T follicular helper cell (primary cell): Measurements from ENCODE around the gene BCL3.
"Not testable (repeated sequence)": the region's sequence is repeated elsewhere in the genome, so short reads cannot be mapped to it uniquely, and the experiment has no call there.

Experiments
- DNase-seq: peaks from one replicate; pipeline ENCODE4 v3.0.0-alpha.2; 2020; ENCODE audit warnings: low read depth

BCL3 gene

DNA sequence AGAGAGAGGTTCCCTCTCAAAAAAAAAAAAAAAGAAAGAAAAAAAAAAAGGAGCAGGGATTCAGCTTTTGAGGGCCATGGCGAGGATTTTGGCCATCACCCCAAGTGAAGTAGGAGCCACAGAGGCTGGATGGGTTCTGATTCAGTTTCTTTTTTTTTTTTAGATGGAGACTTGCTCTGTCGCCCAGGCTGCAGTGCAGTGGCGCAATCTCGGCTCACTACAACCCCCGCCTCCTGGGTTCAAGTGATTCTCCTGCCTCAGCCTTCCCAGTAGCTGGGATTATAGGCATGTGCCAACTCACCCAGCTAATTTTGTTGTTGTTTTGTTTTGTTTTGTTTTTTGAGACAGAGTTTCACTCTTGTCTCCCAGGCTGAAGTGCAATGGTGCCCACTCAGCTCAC lies 27.1 kb upstream of the BCL3 start:
- DNase-seq = not testable (repeated sequence)

DNA sequence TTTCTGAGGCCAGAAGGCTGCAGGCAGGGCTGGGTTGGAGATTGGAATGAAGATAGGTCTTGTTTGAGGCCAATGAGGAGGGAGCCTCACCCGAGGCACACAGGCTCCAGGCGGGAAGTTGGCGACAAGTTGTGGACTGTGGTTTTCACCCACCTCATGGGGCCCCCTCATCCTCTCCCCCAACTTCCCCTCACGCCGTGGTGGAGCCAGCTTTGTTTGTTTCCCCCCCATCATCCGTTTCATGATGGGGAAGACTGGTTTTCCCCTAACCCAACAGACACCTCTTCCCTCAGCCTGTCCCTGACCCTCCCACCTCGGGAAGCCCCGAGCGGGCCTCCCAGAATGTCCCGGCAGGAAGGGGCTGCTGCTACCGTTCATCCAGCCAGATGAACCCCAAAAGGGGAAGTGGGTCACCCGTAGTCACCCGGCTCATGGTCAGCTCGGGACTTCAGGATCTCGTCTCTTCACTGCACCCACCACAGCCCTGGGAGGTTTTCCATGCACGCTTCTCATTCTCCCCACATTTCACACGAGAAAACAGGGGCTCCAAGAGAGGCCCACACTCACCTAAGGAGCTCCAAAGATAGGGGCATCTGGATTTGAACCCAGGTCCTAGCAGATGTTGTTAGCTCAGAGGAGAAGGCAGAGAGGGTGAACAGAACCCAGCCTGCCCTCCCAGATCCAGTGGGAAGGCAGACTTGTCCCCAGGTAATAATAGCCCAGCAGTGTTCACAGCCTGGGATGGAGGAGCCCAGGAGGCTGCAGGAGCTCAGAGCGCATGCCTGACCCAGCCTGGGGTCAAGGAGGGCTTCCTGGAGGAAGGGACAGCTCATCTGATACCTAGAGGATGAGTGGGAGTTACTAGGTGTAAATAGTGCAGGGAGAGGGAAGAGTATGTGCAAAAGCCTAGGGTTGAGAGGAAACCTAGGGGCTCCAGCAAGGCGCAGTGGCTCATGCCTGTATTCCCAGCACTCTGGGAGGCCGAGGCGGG lies 26.1 kb upstream of the BCL3 start:
- no peak for DNase-seq

DNA sequence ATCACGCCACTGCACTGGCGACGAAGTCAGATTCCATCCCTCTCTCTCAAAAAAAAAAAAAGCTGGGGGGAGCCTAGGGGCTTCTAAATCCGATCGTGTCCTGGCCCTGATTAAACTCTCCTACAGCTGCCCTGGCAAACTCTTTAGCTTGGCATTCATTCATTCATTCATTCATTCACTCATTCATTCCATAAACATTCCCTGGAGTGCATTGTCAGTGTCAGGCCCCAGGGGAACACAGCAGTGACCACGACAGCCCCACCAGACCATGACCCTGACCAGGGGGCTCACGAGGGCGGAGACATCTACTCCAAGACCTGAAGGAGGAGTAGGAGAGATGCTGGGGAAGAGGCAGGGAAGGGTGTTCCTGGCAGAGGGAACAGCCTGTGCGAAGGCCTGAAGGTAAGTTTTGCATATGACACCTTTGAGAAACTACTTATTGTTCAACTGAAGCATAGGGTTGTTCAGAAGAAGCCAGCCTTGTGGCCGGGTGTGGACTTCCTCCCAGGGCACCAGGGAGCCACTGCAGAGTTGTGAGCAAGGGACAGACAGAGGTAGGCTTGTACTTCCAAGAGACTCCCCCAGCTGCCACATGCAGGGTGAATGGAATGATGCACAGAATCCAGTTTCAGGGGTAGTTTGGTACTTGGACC lies 25.1 kb upstream of the BCL3 start:
- DNase-seq = no peak

GRCh38 chr19:44723952-44724319 lies 24.6 kb upstream of the BCL3 start:
- DNase-seq = peak; percentile 63

- no peak for DNase-seq
These were observed 23.3 kb upstream of the BCL3 start for GRCh38 chr19:44725251-44725650.

- DNase-seq = no peak
These were observed 22.8 kb upstream of the BCL3 start for GRCh38 chr19:44725684-44726083.

- DNase-seq = no peak
These were observed 22.0 kb upstream of the BCL3 start for GRCh38 chr19:44726465-44726864.

- DNase-seq = no peak
These were observed 20.3 kb upstream of the BCL3 start for GRCh38 chr19:44728178-44728577.

GRCh38 chr19:44729516-44730033 lies 18.9 kb upstream of the BCL3 start:
- no peak for DNase-seq

- DNase-seq = no peak
These were observed 17.4 kb upstream of the BCL3 start for GRCh38 chr19:44731081-44731480.

- no peak for DNase-seq
These were observed 16.9 kb upstream of the BCL3 start for GRCh38 chr19:44731622-44732021.

DNA sequence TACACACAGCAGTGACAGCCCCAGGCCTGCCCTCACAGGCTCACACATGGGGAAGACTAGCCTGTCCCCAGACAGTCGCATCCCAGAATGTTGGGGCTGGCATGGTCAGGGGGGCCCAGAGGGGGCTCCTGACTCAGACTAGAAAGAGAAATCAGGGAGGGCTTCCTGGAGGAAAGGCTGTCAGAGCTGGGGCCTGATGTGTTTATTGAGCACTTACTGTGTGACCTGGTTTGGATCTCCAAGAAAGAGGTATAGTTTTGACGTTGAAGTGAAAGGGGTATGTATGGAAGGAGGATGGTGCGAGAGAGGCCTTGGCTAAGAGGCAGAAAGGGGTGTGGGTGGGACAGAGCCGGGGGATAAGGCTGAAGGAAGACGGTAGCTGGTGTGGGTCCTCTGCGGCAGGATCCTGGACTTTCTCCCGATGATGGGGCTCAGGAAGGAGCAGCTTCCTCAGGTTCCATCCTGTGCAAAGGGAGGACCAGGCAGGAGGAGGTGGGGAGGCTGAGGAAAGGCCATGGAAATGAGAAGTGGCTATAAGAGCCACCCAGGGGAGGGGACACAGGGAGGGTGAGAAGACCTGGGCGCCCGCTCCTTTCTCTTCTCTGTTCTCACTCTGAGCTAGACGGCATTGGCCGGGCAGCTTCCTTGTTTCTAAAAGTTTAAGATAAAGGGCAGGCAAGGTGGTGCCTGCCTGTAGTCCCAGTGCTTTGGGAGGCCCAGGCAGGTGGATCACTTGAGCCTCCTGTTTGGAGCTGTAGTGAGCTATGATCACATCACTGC lies 16.1 kb upstream of the BCL3 start:
- no peak for DNase-seq

DNA sequence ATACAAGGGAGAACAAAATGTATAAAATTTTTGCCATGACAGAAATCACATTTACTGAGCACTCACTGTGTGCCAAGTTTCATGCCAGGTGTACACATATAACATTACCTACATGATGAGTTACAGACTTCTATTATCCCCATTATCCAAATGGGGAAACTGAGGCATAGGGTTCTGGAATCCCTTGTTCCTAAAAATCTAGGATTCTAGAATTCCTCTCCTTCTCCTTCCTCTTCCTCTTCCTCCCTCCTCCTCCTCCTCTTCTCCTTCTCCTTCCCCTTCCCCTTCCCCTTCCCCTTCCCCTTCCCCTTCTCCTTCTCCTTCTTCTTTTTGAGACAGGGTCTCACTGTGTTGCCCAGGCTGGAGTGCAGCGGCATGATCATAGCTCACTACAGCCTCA lies 14.2 kb upstream of the BCL3 start:
- DNase-seq = no peak

GRCh38 chr19:44735011-44735410 lies 13.5 kb upstream of the BCL3 start:
- no peak for DNase-seq

DNA sequence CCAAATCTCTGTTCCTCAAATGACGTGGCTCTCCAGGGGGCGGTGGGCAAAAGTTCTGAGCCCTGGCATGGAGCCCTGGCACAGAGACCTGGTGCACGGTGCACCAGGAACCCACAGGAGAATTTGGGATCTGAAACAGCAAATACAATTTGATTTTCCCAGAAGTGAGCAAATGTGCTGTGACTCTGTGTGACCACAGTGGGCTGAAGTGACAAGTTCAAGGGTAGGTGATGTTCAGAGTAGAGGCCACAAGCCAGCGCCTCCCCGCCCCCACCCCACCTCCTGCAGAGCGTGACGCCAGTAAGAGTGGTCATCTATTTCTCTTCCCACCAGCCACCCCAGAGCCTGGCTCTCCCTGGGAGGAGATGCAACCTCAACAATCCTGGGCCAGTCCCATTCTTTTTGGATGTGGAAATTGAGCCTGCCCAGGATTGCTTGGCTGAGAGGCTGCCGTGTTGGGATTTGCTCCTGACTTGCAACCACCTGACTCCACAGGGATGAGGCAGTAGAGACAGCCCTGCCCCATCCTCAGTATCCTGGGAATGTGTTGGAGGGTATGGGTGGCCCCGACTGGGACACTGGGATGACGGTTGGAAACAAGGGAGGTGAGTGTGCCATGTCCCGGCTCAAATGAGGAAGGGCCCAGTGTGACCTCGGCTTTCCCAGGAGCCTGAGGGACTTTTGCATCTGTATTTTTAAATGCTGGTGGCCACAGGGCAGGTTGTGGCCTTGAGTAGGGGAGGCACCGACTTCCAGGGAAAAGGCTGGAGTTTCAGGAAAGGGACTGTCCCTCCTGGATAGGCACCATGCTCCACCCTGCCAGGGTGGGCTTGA lies 11.1 kb upstream of the BCL3 start:
- no peak for DNase-seq

DNA sequence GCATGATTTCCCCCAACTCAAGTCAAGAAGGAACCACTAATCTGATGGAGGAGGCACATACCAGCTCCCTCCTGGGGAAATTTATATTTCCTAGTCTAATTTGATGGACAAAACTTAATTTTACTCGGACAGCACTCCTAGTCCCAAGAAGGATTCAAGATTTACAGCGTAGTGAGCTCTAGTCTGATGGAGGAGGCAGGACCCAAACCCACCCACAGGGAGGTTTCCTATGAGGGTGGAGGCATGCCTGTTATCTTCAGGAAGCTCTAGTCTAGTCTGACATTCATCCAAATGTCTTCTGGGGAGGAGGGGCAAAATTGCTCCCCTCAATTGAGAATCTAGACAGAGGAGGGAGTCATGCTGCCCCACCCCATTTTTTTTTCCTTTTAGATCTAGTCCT lies 10.4 kb upstream of the BCL3 start:
- no peak for DNase-seq

- DNase-seq = no peak
These were observed 9.6 kb upstream of the BCL3 start for GRCh38 chr19:44738603-44739558.

DNA sequence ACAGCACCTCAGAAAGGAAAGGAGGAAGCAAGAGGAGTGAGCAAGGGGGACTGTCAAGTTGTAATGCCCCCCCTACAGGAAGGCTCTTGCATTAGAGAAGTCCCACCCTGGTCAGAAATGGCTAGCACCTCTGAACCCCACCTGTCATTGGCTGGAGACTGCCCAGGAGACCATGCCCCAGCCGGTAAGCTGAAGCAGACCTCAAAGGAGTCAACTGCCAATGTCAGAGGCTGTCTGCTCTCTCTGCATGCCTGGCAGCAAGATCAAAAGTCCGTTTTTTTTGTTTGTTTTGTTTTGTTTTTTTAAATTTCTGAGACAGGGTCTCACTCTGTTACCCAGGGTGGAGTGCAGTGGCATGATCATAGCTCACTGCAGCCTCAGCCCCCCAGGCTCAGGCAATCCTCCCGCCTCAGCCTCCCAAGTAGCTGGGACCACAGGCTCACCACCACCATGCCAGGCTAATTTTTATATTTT lies 8.1 kb upstream of the BCL3 start:
- no peak for DNase-seq

GRCh38 chr19:44741258-44741731 lies 7.2 kb upstream of the BCL3 start:
- no peak for DNase-seq

DNA sequence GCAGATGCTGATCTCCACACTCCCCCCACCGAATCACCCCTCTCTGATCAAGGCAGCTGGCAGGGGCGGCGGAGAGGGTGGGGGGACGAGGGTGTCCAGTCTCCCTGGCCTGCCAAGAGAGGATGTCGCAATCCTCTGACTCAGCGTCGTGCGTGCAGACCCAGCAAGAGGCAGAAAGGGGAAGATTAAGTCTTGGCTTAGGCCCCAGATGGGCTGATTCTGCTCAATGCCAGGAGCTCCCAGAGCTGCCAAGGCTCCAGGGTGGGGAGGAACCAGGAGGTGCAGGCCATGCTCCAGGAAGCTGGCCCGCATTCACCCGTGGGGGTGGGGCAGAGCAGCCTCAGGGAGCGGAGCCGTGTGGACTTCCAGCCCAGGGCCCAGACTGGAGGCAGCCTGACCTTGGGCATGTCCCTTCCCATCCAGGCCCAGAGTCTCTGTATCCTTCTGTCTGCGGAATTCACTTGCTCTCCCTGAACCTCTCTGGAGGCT lies 6.6 kb upstream of the BCL3 start:
- no peak for DNase-seq
